Ammon's horn (tissue), 1 donor: Measurements from ENCODE around the gene UNKL.

Source experiments
- DNase-seq: peaks from one replicate; pipeline ENCODE4 v3.0.0-alpha.2; 2016; ENCODE audit warnings: low spot score

Gene UNKL

GRCh38 chr16:1351215-1351581 lies 63.3 kb downstream of the UNKL start:
- no peak for DNase-seq

- no peak for DNase-seq
Measured at GRCh38 chr16:1350691-1351090, 63.8 kb downstream of the UNKL start.

- DNase-seq, result no peak
Measured at GRCh38 chr16:1349951-1350350, 64.6 kb downstream of the UNKL start.

- DNase-seq, result no peak
Measured at GRCh38 chr16:1349351-1349750, 65.2 kb downstream of the UNKL start.

- no peak for DNase-seq
Measured at GRCh38 chr16:1348926-1349325, 65.6 kb downstream of the UNKL start.

GRCh38 chr16:1348441-1348840 lies 66.1 kb downstream of the UNKL start:
- DNase-seq, result no peak

- DNase-seq, result no peak
Measured at GRCh38 chr16:1347962-1348361, 66.5 kb downstream of the UNKL start.

GRCh38 chr16:1347286-1347855 lies 67.1 kb downstream of the UNKL start:
- no peak for DNase-seq

GRCh38 chr16:1346422-1347285 lies 67.8 kb downstream of the UNKL start:
- DNase-seq, result no peak

GRCh38 chr16:1345651-1346421 lies 68.7 kb downstream of the UNKL start:
- DNase-seq, result no peak

- no peak for DNase-seq
Measured at GRCh38 chr16:1345087-1345486, 69.4 kb downstream of the UNKL start.

GRCh38 chr16:1344499-1344898 lies 70.0 kb downstream of the UNKL start:
- no peak for DNase-seq

GRCh38 chr16:1343428-1344242 lies 70.9 kb downstream of the UNKL start:
- DNase-seq, result no peak

- DNase-seq, result peak; percentile 93
Measured at GRCh38 chr16:1342526-1343427, 71.7 kb downstream of the UNKL start.

- DNase-seq, result no peak
Measured at GRCh38 chr16:1341495-1342420, 72.7 kb downstream of the UNKL start.

- no peak for DNase-seq
Measured at GRCh38 chr16:1340730-1341494, 73.6 kb downstream of the UNKL start.

GRCh38 chr16:1338855-1339675 lies 75.4 kb downstream of the UNKL start:
- DNase-seq, result no peak

GRCh38 chr16:1338119-1338730 lies 76.3 kb downstream of the UNKL start:
- DNase-seq, result no peak
